Measurements from ENCODE around the gene SHROOM4.

SHROOM4 gene

DNA sequence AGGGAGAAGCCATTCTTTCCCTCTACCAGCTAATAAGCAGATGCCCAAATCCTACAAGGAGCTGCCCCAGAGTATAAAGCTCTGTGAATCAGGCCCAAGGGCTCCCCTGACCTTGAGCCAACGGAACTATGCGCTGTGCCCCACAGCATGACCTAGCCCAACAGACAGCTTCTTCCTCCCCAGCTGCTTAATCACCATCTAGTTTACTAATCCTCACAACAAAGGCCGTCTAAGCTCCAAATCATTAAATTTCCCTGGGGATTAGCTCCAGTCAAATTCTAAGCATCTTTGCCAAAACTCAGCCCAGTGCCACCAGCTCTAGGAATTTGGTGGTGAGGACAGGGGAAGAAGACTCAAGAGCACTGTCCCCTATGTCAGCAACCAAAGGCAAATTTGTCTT is 113.1 kb downstream of the SHROOM4 start:
- no peak for DNase-seq

DNA sequence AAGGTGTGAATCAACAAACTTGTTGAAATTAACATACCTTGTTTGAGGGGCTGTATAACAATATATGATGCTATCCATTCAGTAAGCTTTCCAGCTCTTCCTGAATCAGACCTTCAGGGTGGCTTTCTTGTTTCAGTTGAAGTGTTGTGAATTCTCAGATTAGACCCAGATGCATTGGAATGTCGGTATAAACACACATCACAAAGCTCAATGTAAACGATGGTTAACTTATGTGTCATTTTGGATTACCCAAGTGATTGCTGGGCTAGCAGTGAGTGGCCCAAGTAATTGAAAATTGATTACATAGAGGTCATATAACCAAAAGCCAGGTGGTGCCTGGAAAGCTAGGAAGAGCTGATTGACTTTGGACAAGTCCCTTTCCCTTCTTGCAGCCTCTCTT is 115.0 kb downstream of the SHROOM4 start:
- no peak for DNase-seq

DNA sequence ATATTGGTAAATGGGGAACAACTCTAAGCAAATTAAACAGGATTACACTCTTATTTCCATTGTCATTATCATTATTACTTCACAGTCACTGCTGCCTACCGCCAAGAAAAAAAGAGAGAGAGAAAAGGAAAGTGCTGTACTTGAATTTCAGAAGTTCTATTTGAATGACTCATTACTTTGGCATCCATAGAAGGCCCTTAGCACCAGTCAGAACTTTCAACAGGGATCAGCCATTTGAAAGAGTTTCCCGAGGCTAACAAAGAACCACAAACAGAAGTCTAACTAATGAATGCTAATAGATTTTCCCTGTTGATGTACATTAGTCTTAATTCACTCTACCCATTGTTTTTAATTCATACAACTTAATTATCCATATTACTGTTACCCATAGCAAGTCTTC is 116.3 kb downstream of the SHROOM4 start:
- DNase-seq, result no peak

DNA sequence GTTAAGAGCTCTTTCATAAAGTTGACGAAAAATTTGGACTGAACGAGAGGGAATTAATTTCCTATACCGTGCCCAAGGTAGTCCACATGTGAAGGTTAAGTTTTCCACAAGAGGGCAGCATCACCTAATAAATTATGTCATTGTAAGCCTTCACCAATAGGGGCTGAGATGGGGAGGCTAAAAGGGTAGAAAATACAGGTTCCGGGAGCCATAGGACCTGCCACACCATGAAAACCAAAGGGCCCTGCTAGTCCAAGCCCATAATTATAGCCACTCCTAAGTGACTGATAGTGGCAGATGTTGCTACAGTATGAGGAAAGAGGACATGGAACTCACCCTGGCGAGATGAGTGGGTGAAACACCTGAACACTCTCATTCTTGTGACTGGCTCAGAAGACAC is 122.2 kb downstream of the SHROOM4 start:
- peak; percentile 12 for DNase-seq

DNA sequence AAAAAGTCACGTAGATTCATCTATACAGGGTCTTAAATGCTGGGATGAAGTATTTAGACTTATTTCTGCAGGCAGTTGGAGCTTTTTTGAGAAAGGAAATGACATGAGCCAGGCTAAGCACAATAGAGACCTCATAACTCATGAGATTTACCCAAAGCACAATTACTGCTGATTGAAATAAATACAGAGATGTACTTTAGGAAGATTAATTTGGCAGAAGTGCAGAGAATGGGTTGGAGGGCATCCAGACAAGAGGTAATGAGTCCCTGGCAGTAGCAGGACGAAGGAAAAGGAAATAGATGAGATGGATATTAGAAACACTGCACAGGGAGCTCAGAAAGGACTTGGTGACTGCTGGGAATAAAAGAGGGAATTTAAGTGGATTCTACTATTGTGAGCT is 129.1 kb downstream of the SHROOM4 start:
- DNase-seq, result no peak

DNA sequence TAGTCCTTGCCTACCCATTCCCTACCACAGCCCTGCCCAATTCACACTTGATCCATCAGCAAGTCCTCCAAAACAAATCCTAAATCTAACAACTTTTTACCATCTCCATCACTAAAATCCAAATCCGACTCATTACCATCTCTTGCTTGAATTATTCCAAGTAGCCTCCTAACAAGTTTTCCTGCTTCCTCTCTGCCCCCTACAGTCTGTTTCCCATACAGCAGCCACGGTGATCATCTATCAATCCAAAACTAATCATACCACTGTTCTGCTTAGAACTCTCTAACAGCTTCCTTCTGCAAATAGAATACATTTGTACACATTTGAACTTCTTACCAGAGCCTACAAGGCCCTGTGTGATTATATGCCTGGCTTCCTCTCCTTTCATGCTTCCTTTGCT is 133.0 kb downstream of the SHROOM4 start:
- no peak for DNase-seq

DNA sequence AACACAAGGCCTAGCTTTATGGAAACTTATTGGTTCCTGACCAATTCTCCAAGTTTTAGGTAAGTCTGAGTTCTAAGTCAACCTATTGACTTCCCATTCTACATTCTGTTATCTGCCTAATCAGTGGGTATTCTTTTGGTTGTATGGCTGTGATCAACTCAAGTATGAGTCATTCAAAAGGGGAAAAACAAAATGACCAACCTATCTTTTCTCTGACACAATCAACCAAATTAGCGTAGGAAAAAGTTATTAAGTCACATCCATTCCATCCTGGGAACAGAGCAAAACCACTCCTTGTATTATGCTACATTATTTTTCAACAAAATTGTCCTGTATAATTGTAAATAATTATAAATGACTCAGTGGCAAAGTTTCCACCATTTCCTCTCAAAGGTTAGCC is 136.2 kb downstream of the SHROOM4 start:
- no peak for DNase-seq

DNA sequence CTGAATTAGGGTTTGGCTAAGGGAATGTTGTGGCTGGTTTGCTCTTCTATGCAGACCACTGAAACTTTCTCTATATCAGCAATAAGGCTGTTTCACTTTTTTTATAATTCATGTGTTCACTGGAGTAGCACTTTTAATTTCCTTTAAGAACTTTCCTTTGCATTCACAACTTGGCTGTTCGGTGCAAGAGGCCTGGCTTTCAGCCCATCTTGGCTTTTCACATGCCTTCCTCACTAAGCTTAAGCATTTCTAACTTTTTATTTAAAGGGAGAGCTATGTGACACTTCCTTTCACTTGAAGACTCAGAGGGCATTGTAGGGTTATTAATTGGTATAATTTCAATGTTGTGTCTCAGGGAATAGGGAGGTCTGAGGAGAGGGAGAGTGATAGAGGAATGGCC is 142.3 kb downstream of the SHROOM4 start:
- no peak for DNase-seq

DNA sequence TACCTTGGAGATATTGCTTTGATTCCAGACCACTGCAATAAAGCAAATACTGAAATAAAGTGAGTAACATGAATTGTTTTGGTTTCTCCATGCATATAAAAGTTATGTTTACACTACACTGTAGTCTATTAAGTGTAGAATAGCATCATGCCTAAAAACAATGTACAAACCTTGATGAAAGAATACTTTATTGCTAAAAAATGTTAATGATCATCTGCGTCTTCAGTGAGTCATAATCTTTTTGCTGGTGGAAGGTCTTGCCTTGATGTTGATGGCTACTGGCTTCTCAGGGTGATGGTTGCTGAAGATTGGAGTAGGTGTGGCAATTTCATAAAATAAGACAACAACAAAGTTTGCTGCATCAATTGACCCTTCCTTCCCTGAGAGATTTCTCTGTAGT is 145.1 kb downstream of the SHROOM4 start:
- no peak for DNase-seq

DNA sequence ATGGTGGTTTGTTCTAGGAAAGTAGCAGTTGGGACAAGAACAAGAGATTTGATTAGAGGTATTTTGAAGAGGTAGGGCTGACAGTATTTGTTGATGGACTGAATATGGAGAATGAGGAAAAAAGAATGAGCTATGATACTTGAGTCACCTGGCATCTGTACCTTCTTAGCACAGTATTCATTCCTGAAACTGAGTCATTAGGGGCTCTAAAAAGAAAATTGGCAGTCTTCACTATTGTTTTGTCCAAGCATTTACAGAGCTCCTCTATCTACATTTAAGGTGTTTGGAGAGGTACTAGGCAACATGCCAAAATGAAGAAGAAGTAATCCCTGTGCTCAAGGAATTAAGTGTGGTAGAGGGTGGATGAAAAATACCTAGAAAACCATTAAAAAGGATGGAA is 165.8 kb downstream of the SHROOM4 start:
- DNase-seq, result no peak

DNA sequence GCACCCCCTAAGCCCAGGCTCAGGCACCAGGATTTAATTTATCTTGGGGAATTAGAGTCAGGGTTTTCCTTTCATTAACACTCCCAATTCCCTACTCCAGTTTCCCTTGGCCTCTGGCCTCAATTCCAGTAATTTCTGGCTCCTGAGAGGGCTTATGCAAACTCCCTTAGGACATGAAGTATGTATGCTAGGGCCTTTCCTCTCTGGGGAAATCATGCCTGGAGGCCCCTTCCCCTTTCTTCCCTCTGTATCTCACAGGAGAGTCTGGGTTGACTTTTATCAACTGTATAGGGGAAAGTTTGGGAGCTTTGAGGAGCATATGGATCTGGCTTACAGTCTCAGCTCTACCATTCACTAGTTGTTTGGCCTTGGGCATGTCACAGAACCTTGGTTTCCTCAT is 169.5 kb downstream of the SHROOM4 start:
- DNase-seq, result no peak

DNA sequence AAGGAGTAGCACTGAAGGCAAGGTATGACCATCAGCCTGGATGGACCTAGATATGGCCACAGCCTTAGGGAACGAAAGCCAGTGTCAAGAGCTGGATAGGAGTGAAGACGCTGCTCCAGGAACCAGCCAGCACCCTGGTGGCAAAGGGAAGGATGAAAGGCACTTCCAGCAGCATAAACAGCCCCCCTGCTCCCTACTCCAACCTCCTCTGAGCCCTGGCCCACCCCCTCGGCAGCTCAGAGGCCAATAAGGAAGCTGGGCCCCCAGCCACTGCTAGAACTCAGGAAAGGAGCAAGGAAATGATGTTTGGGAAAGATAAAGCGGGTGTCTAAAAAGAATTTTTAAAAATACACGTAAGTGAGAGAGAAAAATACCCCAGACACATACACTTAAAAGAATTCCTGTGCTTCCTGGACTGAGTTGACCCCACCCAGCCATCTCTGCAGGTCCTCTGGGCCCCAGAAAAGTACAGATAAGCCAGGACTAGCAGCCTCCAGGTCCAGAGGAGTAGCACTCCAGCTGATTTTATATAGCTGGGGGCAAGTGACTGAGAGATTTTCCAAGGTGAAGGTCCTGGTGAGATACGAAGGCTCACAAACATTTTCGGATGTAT is 170.4 kb downstream of the SHROOM4 start:
- no peak for DNase-seq

DNA sequence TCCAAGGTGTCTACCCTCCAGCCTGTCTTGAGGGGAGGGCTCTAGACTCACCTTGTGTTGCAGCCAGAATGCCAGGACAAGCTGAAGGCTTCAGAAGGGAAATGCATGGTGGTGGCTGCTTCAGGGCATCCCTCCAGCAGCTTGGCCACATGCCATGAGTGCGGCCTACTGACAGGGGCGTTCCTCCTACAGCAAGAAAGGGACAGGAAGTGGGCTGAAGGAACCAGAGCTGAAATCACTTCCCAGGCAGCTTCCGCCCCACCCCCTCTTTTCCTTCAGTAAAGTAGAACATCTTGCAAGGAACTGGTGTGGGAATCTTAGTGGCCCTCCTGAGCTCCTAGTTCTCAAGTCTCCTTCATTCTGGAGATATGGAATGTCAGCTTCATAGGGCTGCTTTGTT is 175.9 kb downstream of the SHROOM4 start:
- no peak for DNase-seq

DNA sequence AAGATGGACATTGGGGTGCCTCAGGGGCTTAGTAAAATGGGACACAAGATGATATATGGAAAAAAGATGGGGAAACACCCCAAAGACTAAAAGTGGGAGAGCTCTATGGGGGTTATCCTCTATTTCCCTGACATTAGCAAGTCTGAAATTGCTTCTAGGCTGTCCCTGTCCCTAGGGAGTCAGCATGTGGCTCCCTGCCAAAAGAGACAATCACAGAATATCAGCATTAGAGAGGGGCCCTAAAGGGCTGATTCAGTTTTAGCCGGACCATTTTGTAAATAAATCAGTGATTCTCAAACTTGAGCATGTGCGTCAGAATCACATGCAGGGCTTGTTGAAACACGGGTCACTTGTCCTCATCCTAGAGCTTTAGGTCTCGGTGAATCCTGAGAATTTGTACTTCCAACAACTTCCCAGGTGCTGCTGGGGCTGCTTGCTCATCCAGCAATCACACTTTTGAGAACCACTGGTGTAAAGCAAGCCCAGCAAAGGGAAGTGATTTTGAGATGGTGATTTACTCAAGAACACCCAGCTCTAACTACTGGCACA is 178.1 kb downstream of the SHROOM4 start:
- no peak for DNase-seq

DNA sequence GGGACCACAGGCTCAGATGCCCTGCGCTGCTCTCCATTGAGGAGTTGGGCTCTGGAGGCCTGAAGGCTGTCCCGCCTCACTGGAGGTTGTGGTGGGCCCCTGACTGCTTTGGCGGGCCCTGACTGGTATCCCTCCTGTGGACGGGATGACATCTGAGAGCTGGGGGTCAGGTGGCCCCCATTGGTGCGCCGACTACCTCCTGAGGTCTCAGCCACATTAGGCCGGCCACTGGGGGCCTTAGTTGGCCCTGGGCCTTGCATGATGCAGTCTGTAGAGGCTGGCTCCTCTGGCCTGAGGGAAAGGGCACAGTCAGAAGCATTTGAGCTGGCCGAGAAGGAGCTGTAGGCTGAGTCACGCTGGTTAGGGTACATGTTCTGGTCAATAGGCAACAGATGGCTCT is 178.8 kb downstream of the SHROOM4 start:
- DNase-seq, result no peak

DNA sequence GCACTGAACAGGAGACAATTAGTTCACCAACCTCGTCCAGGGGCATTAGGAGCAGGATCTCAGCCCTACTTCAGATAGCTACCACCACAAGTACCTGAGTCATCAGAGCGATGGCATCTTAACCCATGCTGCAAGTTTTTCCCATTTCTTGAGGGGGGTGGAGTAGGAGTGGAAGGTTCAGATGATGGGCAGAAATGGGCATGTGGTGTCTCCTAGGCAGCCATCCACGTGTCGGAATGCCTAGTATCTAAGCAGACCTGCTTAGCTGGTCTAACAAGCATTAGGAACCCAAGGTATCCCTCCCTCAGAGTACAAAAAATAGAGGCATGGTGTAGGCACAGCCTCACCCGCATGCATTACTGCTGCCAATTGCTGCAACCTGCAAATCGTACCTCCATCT is 184.2 kb downstream of the SHROOM4 start:
- no peak for DNase-seq

DNA sequence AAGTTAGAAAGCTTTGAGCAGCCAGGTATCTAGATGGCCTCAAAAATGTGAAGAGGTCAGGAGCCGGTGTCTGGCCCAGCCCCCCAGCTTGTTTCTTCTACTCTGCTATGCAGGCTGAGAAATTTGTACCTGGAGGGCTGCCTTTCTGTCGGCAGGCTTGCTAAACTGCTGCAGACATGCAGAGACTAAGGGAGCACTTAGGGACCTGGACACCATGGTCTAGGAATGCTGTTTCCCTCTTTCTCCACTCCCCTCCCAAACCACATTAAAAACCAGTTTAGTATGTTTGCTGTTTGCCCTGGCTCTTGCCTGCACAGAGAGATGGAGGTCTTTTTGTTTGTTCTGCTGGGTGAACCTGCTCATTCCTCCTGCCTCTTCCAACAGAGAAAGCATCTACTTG is 186.3 kb downstream of the SHROOM4 start:
- no peak for DNase-seq

DNA sequence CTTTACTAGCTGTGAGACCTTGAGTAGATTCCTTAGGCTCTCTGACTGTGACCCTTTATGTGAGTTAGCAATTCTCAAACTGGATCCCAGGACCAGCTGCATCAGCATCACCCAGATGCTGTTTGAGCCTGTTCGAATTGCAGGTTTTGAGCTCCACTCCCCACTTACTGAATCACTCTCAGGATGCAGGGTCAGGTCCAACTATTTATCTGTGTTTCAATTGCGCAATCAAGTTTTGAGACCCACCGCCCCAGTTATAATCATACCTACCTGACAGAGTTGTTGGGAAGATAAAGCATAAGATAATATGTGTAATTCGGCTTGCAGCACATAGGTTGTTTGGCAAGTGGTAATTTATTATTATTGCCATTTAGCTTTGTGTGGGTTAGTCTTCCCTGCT is 187.6 kb downstream of the SHROOM4 start:
- no peak for DNase-seq

DNA sequence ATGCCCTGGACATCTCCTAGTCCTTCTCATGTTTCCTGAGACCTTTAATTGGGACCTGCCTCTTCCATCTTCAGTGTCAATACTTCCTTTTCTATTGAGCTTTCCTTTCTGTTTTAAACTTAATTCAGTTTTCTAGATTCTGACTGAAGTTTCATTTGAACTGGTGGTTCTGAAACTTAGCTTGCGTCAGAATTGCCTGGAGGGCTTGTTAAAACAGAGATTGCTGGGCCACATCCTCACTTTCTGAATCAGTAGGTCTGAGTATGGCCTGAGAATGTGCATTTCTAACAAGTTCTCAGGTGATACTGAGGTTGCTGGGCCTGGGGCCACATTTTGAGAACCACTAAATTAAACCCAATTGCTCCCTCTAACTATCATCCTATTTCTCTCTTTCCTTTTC is 191.2 kb downstream of the SHROOM4 start:
- no peak for DNase-seq

DNA sequence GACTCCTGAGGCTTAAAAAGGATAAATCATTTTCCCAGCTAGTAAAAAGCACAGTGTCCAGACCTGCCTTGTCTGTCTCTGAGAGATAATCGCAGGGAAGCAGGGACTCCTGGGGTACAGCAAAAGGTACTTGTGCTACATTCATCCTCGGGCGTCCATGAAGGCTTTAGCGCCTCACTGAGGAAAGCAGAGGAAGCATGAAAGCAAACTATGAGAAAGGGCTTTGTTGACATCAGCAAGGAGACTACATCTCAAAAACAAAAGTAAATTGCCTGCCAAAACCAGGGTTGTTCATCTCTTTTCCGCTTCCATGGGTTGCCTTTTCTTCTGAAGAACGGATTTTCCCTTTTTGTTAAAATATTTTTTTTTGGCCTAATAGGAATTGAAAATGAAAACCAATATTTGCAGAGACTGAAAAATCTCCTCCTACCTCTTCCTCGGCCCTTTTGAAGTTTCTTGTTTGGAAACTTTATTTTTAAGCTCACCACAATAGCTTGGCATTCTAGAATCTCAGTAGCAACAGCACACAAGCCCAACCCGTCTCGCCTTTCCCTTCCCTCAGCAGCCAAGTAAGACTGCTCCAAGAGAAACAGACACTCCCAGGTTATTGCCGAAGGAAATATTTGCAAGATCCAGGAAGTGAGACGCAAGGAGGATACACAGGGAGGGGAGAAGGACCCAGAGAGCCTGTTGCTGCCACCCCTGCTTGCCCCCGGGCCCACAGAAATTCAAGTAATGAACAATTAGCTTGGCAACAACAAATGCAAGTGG is 195.0 kb downstream of the SHROOM4 start:
- DNase-seq, result no peak

DNA sequence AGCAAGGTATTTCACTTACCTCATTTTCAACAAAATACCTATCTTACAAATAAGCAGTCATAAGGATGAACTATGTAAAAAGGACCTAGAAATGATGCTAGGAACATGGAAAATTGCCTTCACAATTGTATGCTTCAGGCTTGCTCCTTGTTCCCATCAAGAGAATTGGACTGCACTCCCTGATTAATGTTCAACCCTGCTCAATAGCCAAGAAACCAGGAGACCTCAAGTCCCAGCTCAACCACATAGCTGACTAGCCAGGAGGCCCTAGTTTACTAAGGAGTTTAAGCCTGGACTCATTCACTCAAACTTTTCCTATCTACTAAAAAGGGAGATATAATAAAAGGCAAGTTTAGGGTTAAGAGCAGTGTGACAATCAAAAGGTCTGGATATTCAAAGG is 196.8 kb downstream of the SHROOM4 start:
- no peak for DNase-seq

DNA sequence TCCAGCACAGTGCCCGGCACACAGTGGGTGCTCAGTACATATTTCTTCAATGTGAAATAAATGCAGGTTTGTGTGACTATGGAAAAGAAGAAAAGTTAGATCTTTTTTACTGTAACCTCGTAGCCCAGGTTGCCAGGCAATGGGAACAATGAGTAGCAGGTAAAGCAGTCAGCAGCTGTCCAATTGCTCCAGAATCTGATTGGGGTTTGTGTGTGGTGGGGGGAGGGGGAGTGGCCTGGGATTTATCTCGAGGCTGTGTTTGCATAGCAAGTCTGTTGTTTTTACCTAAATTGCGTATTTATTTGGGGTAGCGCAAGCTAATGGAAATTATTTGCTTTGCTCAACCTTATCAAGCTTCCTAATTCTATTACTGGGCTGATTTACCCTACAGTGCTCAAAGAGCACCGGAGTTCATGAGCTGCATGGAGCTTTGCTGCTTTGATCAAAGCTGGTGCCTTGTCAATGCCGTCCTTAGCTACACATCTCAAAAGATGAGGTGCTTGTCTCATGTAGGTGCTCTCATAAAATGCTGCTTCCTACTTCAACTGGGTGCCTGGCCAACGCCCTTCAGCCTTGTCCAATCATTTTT is 198.3 kb downstream of the SHROOM4 start:
- no peak for DNase-seq

DNA sequence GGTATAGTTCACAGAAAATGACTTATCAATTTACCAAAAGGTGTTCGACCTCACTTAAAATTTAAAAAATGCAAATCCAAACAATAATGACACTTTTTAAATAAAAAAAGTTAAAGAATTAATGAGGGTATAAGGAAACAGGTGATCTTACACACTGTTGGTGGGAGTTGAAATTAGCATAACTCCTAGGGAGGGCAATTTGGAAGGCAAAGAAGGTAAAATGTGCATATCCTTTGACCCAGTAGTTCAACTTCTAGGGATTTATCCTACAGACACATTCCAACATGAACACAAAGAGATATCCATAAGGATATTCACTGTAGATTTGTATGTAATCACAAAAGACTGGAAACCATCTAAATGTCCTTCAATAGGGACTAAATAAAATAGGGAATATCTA is 199.5 kb downstream of the SHROOM4 start:
- no peak for DNase-seq

DNA sequence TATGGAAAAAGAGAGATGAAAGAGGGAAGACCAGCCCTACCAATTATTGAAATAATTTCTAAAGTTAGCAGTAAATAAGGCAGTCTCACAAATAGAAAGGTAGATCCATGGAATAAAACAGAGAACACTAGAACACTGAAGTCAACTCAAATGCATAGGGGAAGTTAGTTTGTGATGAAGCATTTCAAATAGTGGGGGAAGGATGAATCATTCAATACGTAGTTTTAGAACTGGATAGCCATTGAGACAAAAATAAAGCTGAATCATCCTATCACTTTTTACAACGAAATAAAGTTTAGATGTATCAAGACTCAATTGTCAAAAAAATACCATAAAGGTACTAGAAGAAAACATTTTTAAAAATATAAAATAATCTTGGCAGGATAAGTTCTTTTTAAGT is 200.1 kb downstream of the SHROOM4 start:
- DNase-seq, result no peak

Measured in SHP77 treated with DMSO at 0.1 percent for 48 hours (cell line).